Natural killer cell (primary cell): ENCODE data around the gene ZNF285. TPM values are rescaled to one million over a fixed set of nuclear protein-coding genes. Genes with fewer than 3 reads are reported as not detected.

Experiments used
- ATAC-seq, 3 donors: fragments of 150-1000 bp in 2 of 3; fragments of 200-7000 bp in 1 of 3; cut with Tn5 transposase; 1 replicate in 1 of 3; 2 replicates in 2 of 3; pipeline ENCODE4 v1.10.0; 2021; ENCODE audit warnings: mild to moderate bottlenecking in 2 of 3, moderate library complexity in 2 of 3
- DNase-seq, 2 donors: peaks; one replicate each; pipeline versions ENCODE4 v3.0.0 to v3.0.0-alpha.2; 2013 to 2021; ENCODE audit warnings: mixed read lengths in 1 of 2
- H3K27ac ChIP-seq: one replicate; pipeline ENCODE4 v1.5.1; 2013; ENCODE audit warnings: mild to moderate bottlenecking, low read length
- H3K27me3 ChIP-seq: one replicate; pipeline ENCODE4 v1.6.1; 2013; ENCODE audit warnings: low read length; ENCODE audit not compliant: control insufficient read depth, insufficient read depth
- H3K36me3 ChIP-seq: one replicate; pipeline ENCODE4 v1.6.1; 2013; ENCODE audit warnings: low read length; ENCODE audit not compliant: control insufficient read depth, insufficient read depth
- H3K4me1 ChIP-seq: one replicate; pipeline ENCODE4 v1.6.1; 2013; ENCODE audit warnings: low read length; ENCODE audit not compliant: control insufficient read depth, insufficient read depth
- H3K4me3 ChIP-seq: one replicate; pipeline ENCODE4 v1.5.1; 2013; ENCODE audit warnings: low read length
- H3K9me3 ChIP-seq: one replicate; pipeline ENCODE4 v1.6.1; 2013; ENCODE audit warnings: low read length; ENCODE audit not compliant: control insufficient read depth, insufficient read depth
- H3K27ac Mint-ChIP-seq, 2 donors: one replicate each; pipeline ENCODE4 v1.8.0; 2022; ENCODE audit warnings: mild to moderate bottlenecking in 2 of 2, mixed read lengths in 2 of 2, moderate library complexity in 1 of 2
- H3K27me3 Mint-ChIP-seq, 2 donors: one replicate each; pipeline ENCODE4 v1.8.0; 2022; ENCODE audit warnings: low read depth in 2 of 2, mixed read lengths in 2 of 2
- H3K36me3 Mint-ChIP-seq: one replicate; pipeline ENCODE4 v1.8.0; 2022; ENCODE audit warnings: mixed read lengths
- H3K4me1 Mint-ChIP-seq, 2 donors: one replicate each; pipeline ENCODE4 v1.8.0; 2022; ENCODE audit warnings: mixed read lengths in 2 of 2
- H3K4me3 Mint-ChIP-seq: one replicate; pipeline ENCODE4 v1.8.0; 2022; ENCODE audit warnings: mild to moderate bottlenecking, moderate library complexity, mixed read lengths
- H3K9me3 Mint-ChIP-seq, 2 donors: one replicate each; pipeline ENCODE4 v1.8.0; 2022; ENCODE audit warnings: mixed read lengths in 2 of 2
- CTCF ChIP-seq: fragments of 200-600 bp; IDR thresholded peaks from one replicate; pipeline ENCODE4 v1.8.0; 2022; ENCODE audit warnings: antibody characterized with exemption
- WGBS: methylation state at CpG from one replicate; pipeline ENCODE4 v1.1.7; 2013; ENCODE audit warnings: missing lambda C conversion rate; ENCODE audit not compliant: insufficient coverage; 5-methylcytosine and 5-hydroxymethylcytosine counted together
- intact Hi-C: fragments of 100-400 bp; cut with micrococcal nuclease; formaldehyde crosslinking; loops from one replicate; pipeline ENCODE4 v1.14.2; 2022
- total RNA-seq, 4 donors: library from RNA; stranded (reverse); fragments of 120-200 nt in 1 of 4; gene quantifications; one replicate each; pipeline versions ENCODE4 v1.2.3 to v1.2.4, GENCODE V29; 2013 to 2022

Gene ZNF285
- total RNA-seq, 3 donors from 2014 or later (not counting 1 experiment from before 2014, with no cell fraction given), result 0.82 to 2.2 (median 0.88) TPM

DNA sequence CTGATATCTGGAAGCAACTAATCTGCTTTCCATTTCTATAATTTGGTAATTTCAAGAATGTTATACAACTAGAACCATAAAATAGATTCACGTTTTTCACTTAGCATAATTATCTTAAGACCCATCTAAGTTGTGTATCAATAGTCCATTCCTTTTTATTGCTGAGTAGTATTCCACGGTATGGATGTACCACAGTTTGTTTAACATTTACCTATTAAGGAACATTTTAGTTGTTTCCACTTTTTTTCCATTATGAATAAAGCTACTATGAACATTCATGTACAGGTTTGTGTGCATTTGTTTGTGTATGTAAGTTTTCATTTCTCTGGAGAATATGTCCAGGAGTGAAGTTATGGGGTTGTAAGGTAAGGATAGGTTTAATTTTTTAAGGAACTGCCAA, 26.6 kb downstream of the ZNF285 start:
- intact Hi-C loops, result no loop called here
- Mint-ChIP-seq H3K9me3 (peaks cover 6 to 11% of the 10 kb centered on the region in 2 donors), H3K27ac (no peak overlapping the region), H3K4me3 (no peak overlapping the region), H3K36me3 (peaks cover 30% of the 10 kb centered on the region), H3K27me3 (no peaks in the 10 kb centered on the region), H3K4me1 (no peaks in the 10 kb centered on the region)
- H3K27me3 ChIP-seq, result no peaks in the 10 kb centered on the region
- no peaks in the 10 kb centered on the region for H3K36me3 ChIP-seq
- TF ChIP-seq CTCF, result no peak
- H3K4me3 ChIP-seq, result no peak overlapping the region
- ATAC-seq, result no peak
- no CpG with 5 or more reads among the region's 2 CpGs for WGBS
- DNase-seq, result no peak
- H3K9me3 ChIP-seq, result peaks cover 7% of the 10 kb centered on the region
- H3K4me1 ChIP-seq, result no peaks in the 10 kb centered on the region
- H3K27ac ChIP-seq, result no peak overlapping the region

GRCh38 chr19:44371815-44372480, 29.5 kb downstream of the ZNF285 start:
- TF ChIP-seq CTCF, result no peak
- H3K36me3 Mint-ChIP-seq, result peaks cover 23% of the 10 kb centered on the region
- H3K27me3 ChIP-seq, result no peaks in the 10 kb centered on the region
- peaks cover 13% of the 10 kb centered on the region for H3K9me3 ChIP-seq
- no peak overlapping the region for H3K27ac ChIP-seq
- no peak for ATAC-seq
- intact Hi-C loops, result no loop called here
- H3K4me3 ChIP-seq, result no peak overlapping the region
- no peaks in the 10 kb centered on the region for H3K4me1 Mint-ChIP-seq
- 61% methylated on average over 20 of the region's 20 CpGs for WGBS
- H3K9me3 Mint-ChIP-seq, result peaks cover 3 to 11% of the 10 kb centered on the region in 2 donors
- H3K4me3 Mint-ChIP-seq, result no peak overlapping the region
- H3K27ac Mint-ChIP-seq, result no peak overlapping the region
- H3K36me3 ChIP-seq, result no peaks in the 10 kb centered on the region
- H3K4me1 ChIP-seq, result no peaks in the 10 kb centered on the region
- no peak for DNase-seq
- H3K27me3 Mint-ChIP-seq, result peaks cover 0 to 6% of the 10 kb centered on the region in 2 donors

- no peak for TF ChIP-seq CTCF
- peaks cover 8 to 11% of the 10 kb centered on the region in 2 donors for H3K9me3 Mint-ChIP-seq
- no peaks in the 10 kb centered on the region for H3K4me1 ChIP-seq
These were observed 34.4 kb downstream of the ZNF285 start for GRCh38 chr19:44367024-44367423.

More at GRCh38 chr19:44367024-44367423, 34.4 kb downstream of the ZNF285 start:
- Mint-ChIP-seq H3K27me3 (peaks cover 2 to 6% of the 10 kb centered on the region in 2 donors), H3K4me3 (no peak overlapping the region), H3K4me1 (no peaks in the 10 kb centered on the region), H3K36me3 (peaks cover 10% of the 10 kb centered on the region), H3K27ac (no peak overlapping the region)
- peaks cover 11% of the 10 kb centered on the region for H3K9me3 ChIP-seq
- intact Hi-C loops, result no loop called here
- no peaks in the 10 kb centered on the region for H3K36me3 ChIP-seq
- no peak overlapping the region for H3K4me3 ChIP-seq
- WGBS, result 70% methylated on average over 17 of the region's 17 CpGs
- H3K27me3 ChIP-seq, result no peaks in the 10 kb centered on the region
- no peak overlapping the region for H3K27ac ChIP-seq
- ATAC-seq (no peak), DNase-seq (no peak)
